ENCODE data around the gene SHISA6.

GRCh38 chr17:11356371-11356770 lies 115.4 kb downstream of the SHISA6 start:
- TF ChIP-seq CTCF (IDR thresholded peaks at IDR 0.05) (no peak), EZH2 (IDR thresholded peaks at IDR 0.05) (no peak)
